Fibroblast of the conjunctiva (primary cell): Measurements from ENCODE around the gene FRMD4A.

Experiments
- DNase-seq: peaks from one replicate; pipeline ENCODE4 v3.0.0-alpha.2; 2010; ENCODE audit warnings: low read depth

FRMD4A gene

DNA sequence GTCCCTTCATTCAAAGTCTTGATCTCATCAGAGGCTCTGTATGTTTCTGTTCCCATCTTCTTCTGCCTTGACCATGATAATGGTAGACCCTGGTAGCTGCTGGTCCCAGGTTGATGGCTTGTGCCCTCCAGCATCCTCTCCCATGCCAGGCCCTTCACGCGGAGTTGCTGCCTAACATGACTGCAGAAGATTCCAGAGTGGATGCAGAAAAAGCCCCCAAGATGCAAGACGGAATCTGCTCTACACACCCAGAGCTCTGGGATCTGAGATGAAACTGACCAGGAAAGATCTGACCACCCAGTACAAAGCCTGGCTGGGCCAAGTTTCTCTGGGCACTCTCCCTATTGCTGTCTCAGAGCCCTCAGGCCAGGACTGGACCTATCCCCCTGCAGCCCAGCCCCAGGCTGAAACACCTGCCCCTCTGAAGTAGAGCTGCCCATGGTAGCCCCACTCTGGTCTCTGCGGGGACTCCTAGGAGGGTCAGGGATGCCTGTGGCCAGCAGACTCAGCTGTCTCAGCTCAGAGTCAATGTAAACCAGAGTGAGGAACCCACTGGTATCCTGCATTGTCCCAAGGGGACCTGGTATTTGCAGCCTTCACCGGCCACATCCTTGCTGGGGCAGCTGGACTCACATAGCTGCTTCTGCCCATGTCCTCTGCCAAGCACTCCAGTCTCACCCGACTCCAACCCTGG lies 9.5 kb upstream of the FRMD4A start:
- DNase-seq: no peak

DNA sequence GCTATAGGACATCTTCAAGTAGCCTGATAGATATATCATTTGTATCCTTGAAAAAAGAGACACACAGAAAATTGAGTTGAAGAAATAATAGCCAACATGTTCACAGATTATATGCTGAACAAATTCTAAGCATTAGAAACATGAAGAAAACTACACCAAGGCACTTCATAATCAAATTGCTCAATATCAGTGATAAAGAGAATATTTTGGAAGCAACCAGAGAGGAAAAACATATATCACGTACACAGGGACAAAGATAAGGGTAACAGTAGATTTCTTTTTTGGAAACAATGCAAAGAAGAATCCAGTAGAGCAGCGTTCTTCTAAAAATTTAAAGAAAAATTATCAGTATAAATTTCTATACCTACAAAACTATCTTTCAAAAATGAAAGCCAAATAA lies 6.0 kb upstream of the FRMD4A start:
- DNase-seq: no peak

DNA sequence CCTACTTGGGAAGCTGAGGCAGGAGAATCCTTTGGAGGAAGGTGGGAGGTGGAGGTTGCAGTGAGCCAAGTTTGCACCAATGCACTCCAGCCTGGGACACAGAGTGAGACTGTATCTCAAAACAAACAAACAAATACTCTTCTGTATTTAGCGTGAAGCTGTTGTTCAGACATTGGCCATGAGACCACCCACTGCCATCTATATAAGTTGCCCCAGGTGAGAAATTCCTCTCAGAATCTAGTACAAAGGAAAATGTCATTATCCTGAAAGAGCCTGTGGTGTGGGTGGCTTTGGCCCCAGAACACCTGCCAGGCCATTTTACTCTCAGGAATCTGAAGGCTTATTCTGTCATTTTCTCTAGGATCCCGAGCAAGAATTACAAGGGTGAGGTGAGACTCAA lies 4.0 kb upstream of the FRMD4A start:
- no peak for DNase-seq

- DNase-seq: no peak
Measured at GRCh38 chr10:14333606-14334005, 2.9 kb upstream of the FRMD4A start.

DNA sequence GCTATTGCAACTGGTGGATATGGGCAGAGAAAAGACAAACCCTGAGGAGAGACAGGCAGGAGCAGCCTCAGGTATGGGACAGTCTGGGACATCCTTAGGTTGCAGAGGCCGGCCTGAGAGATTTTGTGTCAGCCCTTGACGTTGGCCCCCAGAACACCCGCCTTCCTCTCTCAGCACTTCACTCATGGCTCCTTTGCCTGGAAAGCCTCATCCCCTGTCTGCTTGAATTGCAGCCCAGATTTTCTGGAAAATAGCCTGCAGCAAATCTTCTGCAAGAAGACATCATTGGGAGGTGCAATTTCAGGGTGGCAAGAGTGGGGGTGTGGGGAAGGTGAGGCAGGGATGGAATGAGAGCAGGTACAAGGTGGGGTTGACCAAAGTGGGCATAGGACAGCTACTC lies 2.2 kb upstream of the FRMD4A start:
- no peak for DNase-seq

DNA sequence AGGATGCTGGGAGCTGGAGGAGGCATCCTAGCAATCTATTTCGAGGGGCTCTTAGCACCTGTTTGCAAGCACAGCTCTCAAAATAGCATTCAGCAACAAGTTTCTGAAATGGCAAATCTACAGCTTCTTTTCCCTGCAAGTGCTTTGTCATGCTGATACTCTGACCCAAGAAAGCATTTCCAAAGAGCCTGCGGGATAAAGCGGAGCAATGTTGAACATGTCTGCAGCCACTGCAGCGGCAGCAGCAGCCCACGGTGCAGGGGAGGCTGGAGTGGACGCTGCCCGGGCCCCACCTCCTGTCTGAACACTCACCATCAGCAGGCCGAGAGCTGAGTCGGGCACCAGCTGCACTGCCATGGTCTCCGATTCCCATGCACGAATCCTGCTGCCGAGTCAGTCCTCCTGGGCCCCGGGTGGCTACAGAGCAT lies 964 bp downstream of the FRMD4A start:
- DNase-seq: no peak

GRCh38 chr10:14328881-14329672 lies 1.6 kb downstream of the FRMD4A start:
- no peak for DNase-seq

DNA sequence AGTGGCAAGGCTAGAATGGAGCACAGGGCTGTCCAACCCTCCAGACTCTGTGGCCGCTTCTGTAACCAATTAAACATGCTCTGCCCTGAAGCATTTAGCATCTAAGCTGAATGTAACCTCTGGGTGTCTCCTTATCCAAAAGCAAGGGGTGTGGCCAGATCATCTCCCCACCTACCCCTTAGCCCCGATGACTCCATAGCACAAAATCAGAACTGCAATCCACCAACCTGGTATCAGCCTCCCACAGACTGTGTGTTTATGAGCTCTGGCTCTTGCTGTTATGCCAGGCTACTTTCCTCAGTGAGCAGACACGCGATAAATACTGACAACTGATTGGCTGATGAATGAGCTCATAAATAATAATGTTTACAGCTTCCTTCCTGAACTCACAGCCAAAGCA lies 3.2 kb downstream of the FRMD4A start:
- no peak for DNase-seq

DNA sequence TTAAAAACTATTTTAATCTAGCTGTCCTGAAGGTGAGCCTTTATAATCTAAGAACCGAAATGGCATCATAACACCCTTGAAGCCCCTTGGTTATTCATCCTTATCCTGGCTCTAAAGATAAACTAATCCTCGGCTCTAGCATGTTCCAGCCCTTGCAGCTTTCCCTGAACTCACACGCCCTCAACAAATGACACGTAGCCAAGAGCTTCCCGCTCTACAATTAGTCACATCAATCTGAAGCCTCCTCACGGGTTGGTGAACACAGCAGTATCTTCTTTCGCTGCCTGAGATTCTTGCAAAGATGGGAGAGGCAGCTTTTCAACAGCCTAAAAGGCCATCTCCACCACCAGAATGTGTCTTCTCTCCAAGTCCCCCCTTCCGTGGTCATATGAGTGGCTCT lies 4.1 kb downstream of the FRMD4A start:
- no peak for DNase-seq

DNA sequence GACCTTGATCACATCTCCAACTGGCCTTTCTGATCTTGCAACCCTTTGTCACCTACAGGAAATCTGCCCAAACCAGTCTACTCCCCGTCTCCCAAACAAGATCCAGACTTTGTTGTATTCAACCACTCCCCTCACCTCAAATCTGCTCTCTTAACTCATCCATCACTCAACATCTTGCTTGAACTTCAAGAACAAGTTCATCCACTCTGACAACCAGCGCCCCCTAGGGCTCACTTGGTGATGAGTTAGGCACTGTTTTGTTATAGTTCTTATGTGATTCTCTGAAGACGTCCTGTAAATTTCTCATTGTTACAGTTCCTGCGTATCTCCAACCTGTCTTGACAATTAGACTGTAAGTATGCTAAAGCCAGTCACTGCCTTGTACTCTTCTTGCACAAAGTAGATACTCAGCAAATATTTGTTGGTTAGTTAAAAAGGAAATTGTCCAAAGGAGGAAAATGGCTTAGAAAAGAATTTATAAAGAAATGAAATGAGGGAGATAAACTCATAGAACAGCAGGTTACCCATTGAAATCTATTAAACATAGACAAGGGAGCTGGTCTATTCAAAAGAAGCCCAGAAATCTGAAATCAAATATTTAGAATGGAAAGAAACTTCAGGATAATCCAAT lies 5.3 kb downstream of the FRMD4A start:
- DNase-seq: no peak

GRCh38 chr10:14322526-14323188 lies 8.1 kb downstream of the FRMD4A start:
- no peak for DNase-seq

DNA sequence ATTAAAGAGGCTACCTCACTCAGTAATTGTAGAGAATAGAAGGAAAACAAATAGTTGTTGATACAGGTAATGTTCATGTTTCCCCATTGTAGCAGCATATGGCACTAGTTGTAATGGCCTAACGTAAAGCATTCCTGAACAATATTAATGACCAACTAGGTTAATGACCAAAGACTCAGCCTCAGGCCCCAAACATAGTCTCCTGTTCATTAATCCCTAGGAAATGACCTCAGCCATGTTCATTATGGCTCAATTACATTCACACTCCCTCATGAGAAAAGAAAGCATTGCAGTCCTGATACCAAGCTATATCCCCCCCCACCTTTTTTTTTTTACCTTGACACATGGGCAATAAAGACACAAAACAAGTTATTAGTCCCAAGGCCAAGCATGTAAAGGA lies 12.7 kb downstream of the FRMD4A start:
- DNase-seq: no peak

DNA sequence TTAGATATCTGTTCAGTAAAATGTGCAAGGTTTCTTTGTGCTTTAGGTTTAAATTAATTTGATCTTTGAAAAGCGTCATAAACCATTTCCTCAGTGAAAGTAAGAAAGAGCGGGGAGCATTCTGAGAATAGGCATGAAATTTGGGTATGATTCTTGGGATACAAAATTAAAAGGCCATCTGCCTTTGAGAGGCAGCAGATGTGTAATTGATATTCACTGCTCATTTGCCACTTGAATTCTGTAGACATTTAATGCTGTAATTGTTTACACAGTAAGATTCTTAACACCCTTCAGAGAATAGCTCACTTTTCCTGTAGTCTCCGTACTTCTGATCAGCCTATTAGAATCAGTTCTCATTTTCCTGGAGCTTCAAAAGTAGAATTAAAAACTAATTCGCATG lies 18.7 kb downstream of the FRMD4A start:
- no peak for DNase-seq

DNA sequence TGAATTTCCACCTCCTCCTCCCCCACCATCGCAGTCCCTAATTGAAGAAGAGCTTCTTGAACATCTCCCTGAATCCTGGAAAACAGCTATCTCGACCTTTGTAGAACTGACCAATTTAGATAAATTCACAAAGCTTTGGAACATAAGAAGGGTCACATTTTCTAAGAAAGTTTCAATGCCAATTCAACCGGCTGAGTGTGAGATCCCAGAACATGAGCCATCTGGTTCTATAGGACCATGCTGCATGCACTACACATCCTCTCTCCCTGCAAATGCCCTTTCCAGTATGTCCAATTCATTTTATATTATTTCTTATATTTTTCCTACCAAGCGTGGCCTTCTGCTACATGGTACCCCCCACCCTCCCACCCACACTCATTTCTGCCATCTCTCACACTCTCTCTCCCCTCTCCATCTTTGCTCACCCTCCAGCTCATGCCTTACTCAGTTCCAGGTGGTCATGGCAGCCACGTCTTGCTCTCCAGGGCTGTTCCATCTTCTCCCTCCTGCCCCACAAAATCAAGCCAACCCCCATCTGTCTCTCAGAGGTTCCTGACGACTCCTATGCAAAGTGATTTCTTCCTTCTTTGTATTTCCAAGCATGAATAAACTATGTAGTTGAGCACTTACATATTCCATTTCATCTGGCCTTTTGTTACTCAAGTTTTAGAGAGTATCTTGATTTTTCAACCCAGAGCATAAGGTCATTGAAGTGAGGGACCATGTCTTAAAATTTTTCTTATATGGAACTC lies 19.3 kb downstream of the FRMD4A start:
- no peak for DNase-seq

DNA sequence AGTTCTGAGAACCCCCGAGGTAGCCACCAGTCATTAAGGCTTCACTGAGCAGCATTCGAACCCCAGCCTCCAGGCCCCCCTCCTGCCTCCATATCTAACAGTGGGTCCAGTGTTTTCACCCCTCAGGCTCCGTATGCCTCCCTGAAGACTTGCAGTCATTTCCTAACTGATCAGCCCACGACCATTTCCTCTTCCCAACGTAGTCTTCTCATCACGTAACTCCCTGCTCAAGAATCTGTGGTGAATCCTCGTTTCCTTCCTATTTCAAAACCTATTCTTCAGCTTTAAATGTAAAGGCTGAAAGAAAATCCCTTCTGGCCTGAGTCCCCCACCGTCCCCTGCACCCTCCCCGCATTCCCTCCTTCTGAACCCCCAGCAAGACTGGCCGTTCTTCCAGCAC lies 21.1 kb downstream of the FRMD4A start:
- no peak for DNase-seq

- no peak for DNase-seq
Measured at GRCh38 chr10:14306190-14306589, 24.5 kb downstream of the FRMD4A start.

GRCh38 chr10:14304046-14304445 lies 26.7 kb downstream of the FRMD4A start:
- no peak for DNase-seq

DNA sequence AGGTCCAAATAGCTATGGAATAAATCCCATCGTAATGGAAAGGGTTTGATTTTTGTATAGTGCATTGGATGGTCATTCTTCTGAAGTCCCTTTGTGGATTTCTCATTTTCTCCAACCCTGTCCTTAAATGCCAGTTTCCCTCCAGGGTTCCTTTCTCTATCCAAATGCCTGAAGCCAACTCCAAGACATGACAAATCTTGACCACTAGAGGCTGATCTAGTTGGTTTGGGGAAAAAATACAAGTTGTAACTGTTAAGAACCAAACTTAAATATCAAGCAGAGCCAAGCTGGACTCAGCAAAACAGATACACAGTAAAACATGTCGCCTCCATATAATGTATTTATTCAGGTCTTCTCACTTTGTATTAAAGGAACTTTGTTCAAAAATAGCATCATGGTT lies 28.7 kb downstream of the FRMD4A start:
- no peak for DNase-seq

- no peak for DNase-seq
Measured at GRCh38 chr10:14299556-14299955, 31.2 kb downstream of the FRMD4A start.

DNA sequence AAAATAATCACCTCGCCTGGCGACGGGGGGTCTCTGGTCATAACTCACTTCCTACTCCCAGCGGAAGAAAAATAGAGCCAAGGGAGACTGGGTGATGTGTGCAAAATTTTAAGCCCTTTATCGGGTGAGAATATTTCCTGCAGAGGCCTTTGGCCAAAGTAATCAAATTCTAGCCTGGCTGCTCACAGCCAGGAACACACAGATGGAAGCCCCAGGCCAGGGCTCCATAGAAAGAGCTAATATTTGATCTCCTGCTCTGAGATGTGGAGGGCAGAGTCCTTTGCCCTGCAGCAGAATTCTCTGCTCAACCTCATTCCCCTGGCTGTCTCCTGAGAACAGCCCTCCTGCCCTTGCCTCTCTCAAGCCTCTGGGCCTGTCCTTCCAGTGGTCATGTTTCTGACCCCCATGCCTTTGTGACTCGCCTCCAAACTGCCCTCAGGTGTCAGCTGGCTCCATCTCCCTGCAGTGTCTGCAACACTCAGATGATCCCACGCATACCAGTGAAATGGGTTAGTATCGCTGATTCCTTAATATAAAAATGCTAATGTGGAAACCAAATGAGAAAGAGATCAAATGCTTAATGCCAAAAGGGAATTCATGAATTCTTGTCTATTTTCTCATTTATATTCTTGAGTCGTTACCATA lies 34.5 kb downstream of the FRMD4A start:
- no peak for DNase-seq

- no peak for DNase-seq
Measured at GRCh38 chr10:14294347-14295059, 36.2 kb downstream of the FRMD4A start.
